HepG2 (cell line): ENCODE measurements around the gene CDNF. TPM values are rescaled to one million over a fixed set of nuclear protein-coding genes. Genes with fewer than 3 reads are reported as not detected.

ENCODE experiments used
- AGO2 ChIP-seq: fragments of 200-400 bp; formaldehyde crosslinking; optimal IDR thresholded peaks from 2 replicates; pipeline ENCODE3; 2017; ENCODE audit warnings: mild to moderate bottlenecking, low read depth, low read length, moderate library complexity
- BRD4 ChIP-seq: sonication (generic); formaldehyde crosslinking; IDR thresholded peaks from 2 replicates; pipeline ENCODE4 v1.4.0; 2020; ENCODE audit warnings: missing genetic modification reagents
- CAMTA2 ChIP-seq: sonication (generic); formaldehyde crosslinking; IDR thresholded peaks from 2 replicates; pipeline ENCODE4 v1.4.0; 2020; ENCODE audit warnings: mild to moderate bottlenecking, missing genetic modification reagents, borderline replicate concordance
- NAIF1 ChIP-seq: sonication (generic); formaldehyde crosslinking; IDR thresholded peaks from 2 replicates; pipeline ENCODE4 v1.5.0; 2020; ENCODE audit warnings: mild to moderate bottlenecking, missing genetic modification reagents, borderline replicate concordance
- TBP ChIP-seq: sonication (generic); formaldehyde crosslinking; IDR thresholded peaks from 2 replicates; pipeline ENCODE4 v1.5.0; 2020; ENCODE audit warnings: missing genetic modification reagents
- TOPORS ChIP-seq: sonication (generic); formaldehyde crosslinking; IDR thresholded peaks from 2 replicates; pipeline ENCODE4 v1.8.0; 2023; ENCODE audit warnings: mild to moderate bottlenecking, missing genetic modification reagents
- YY1 ChIP-seq: IDR thresholded peaks from 2 replicates; pipeline ENCODE4 v1.6.1; 2011; ENCODE audit warnings: low read length, low read depth, moderate library complexity, mild to moderate bottlenecking; ENCODE audit not compliant: insufficient read depth, insufficient replicate concordance
- ZFX ChIP-seq: sonication (generic); formaldehyde crosslinking; IDR thresholded peaks from 2 replicates; pipeline ENCODE4 v1.4.0; 2020; ENCODE audit warnings: mild to moderate bottlenecking, low read depth, missing genetic modification reagents, moderate library complexity
- ZNF224 ChIP-seq: sonication (generic); formaldehyde crosslinking; IDR thresholded peaks from 2 replicates; pipeline ENCODE4 v1.5.0; 2020; ENCODE audit warnings: mild to moderate bottlenecking, missing genetic modification reagents
- ZNF34 ChIP-seq: sonication (generic); formaldehyde crosslinking; IDR thresholded peaks from 2 replicates; pipeline ENCODE4 v1.4.0; 2020; ENCODE audit warnings: mild to moderate bottlenecking, missing genetic modification reagents, borderline replicate concordance
- ZNF7 ChIP-seq: IDR thresholded peaks from 2 replicates; pipeline ENCODE4 v1.6.1; 2016; ENCODE audit warnings: missing biosample characterization, missing genetic modification reagents
- ZNF777 ChIP-seq: sonication (generic); formaldehyde crosslinking; IDR thresholded peaks from 2 replicates; pipeline ENCODE4 v1.4.0; 2020; ENCODE audit warnings: missing genetic modification reagents
- ZNF781 ChIP-seq: sonication (generic); formaldehyde crosslinking; IDR thresholded peaks from 2 replicates; pipeline ENCODE4 v1.5.1; 2020; ENCODE audit warnings: borderline replicate concordance, mild to moderate bottlenecking, missing genetic modification reagents; ENCODE audit errors: not compliant biosample characterization
- ZNF782 ChIP-seq: sonication (generic); formaldehyde crosslinking; IDR thresholded peaks from 2 replicates; pipeline ENCODE4 v1.4.0; 2020; ENCODE audit warnings: missing genetic modification reagents, mild to moderate bottlenecking, borderline replicate concordance
- ZNF788 ChIP-seq: sonication (generic); formaldehyde crosslinking; IDR thresholded peaks from 2 replicates; pipeline ENCODE4 v1.5.0; 2020; ENCODE audit warnings: mild to moderate bottlenecking, missing genetic modification reagents, borderline replicate concordance
- ZSCAN31 ChIP-seq: sonication (generic); formaldehyde crosslinking; IDR thresholded peaks from 2 replicates; pipeline ENCODE4 v1.5.0; 2020; ENCODE audit warnings: low read depth, mild to moderate bottlenecking, missing genetic modification reagents
- polyA plus RNA-seq, 8 experiments: library from polyadenylated mRNA; depleted of rRNA in 3 of 8; stranded (reverse) in 7 of 8; unstranded in 1 of 8; fragments of >200 nt; fragmentation: Illumina TruSeq in 4 of 8; extraction: Trizol in 4 of 8; gene quantifications; 2 replicates each; pipeline versions ENCODE4 v1.2.1 to v1.2.3, GENCODE V29; 2011 to 2016; ENCODE audit warnings: low read depth in 4 of 8, missing spikeins in 1 of 8, mixed read lengths in 1 of 8; ENCODE audit not compliant: insufficient read depth in 1 of 8
- total RNA-seq, 5 experiments: library from RNA; depleted of rRNA; stranded (reverse); fragments of >200 nt; fragmentation: Illumina TruSeq; extraction: Trizol; gene quantifications; 2 replicates each; pipeline ENCODE4 v1.2.3, GENCODE V29; 2016; ENCODE audit warnings: low read depth in 1 of 5
- TF ChIP-seq, protein P1 (sequence below): sonication (generic); formaldehyde crosslinking; IDR thresholded peaks from 2 replicates; pipeline ENCODE4 v1.8.1; 2022; ENCODE audit warnings: low read depth, mild to moderate bottlenecking, missing genetic modification reagents
- TF ChIP-seq, protein P2 (sequence below): sonication (generic); formaldehyde crosslinking; IDR thresholded peaks from 2 replicates; pipeline ENCODE4 v1.9.0; 2021; ENCODE audit warnings: missing genetic modification reagents, borderline replicate concordance
- TF ChIP-seq, protein P3 (sequence below): sonication (generic); formaldehyde crosslinking; conservative IDR thresholded peaks from 2 replicates; pipeline ENCODE4 v1.8.0; 2022; ENCODE audit warnings: mild to moderate bottlenecking, moderate library complexity, missing genetic modification reagents

The CDNF gene
- total and polyA plus RNA-seq, 2 of the 13 experiments (the other 11 are each of a cell fraction or from before 2014, with no cell fraction given) = 0.29 to 0.33 TPM

DNA sequence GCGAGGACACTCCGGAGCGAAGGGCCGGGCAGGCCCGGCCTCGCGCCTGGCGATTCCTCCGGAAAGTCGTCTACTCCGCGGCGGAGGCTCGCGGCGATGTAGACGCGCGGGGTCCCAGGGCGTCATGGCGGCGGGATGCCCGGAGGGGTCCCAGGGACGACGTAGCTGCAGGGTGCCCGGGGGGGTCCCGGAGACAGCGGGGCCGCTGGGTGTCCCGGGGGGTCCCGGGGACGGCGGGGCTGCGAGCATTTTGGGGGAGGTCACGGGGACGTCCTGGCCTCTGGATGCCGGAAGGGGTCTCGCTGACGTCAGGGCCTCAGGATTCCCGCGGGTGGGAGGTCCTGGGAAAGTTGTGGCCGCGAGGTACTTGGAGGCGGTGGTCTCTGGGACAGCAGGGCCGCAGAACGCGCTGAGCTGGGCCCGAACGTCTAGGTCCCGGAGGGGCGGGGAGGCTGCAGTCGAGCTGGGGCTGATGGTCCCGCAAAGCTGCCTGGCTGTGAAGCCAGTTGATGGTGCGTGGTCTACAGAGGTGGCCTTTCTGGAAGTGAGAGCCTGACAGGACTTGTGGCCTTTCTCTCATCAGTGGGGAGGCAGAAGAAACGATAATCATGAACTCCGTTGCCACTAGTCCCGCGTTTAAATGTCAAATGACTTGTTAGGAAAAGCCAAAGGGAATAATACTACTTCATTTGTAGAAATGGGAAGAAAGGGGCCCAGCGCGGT lies 906 bp upstream of the CDNF start (continued):
- no peak for TF ChIP-seq NAIF1 (CRISPR knock-in tag)
- TF ChIP-seq ZSCAN31 (CRISPR knock-in tag) = no peak
- TF ChIP-seq BRD4 (CRISPR knock-in tag) = no peak
- TF ChIP-seq ZFX (CRISPR knock-in tag) = peak; percentile 67
- peak; percentile 24 for TF ChIP-seq AGO2
- 0 out of 2 replicates have a peak, but pooled peaks have one; percentile 58 for TF ChIP-seq TOPORS (CRISPR knock-in tag)
- no peak for TF ChIP-seq TBP
- TF ChIP-seq CAMTA2 (CRISPR knock-in tag) = no peak
- TF ChIP-seq ZNF781 (CRISPR knock-in tag) = no peak
- peak; percentile 53 for TF ChIP-seq YY1
- TF ChIP-seq ZNF788 = no peak
- TF ChIP-seq ZNF7 = no peak
- TF ChIP-seq ZNF777 (CRISPR knock-in tag) = no peak
- TF ChIP-seq ZNF782 (CRISPR knock-in tag) = no peak
- TF ChIP-seq, protein P1, sequence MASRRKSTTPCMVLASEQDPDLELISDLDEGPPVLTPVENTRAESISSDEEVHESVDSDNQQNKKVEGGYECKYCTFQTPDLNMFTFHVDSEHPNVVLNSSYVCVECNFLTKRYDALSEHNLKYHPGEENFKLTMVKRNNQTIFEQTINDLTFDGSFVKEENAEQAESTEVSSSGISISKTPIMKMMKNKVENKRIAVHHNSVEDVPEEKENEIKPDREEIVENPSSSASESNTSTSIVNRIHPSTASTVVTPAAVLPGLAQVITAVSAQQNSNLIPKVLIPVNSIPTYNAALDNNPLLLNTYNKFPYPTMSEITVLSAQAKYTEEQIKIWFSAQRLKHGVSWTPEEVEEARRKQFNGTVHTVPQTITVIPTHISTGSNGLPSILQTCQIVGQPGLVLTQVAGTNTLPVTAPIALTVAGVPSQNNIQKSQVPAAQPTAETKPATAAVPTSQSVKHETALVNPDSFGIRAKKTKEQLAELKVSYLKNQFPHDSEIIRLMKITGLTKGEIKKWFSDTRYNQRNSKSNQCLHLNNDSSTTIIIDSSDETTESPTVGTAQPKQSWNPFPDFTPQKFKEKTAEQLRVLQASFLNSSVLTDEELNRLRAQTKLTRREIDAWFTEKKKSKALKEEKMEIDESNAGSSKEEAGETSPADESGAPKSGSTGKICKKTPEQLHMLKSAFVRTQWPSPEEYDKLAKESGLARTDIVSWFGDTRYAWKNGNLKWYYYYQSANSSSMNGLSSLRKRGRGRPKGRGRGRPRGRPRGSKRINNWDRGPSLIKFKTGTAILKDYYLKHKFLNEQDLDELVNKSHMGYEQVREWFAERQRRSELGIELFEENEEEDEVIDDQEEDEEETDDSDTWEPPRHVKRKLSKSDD (CRISPR knock-in tag) = 0 out of 2 replicates have a peak, but pooled peaks have one; percentile 49
- no peak for TF ChIP-seq ZNF224 (CRISPR knock-in tag)
- TF ChIP-seq, protein P2, sequence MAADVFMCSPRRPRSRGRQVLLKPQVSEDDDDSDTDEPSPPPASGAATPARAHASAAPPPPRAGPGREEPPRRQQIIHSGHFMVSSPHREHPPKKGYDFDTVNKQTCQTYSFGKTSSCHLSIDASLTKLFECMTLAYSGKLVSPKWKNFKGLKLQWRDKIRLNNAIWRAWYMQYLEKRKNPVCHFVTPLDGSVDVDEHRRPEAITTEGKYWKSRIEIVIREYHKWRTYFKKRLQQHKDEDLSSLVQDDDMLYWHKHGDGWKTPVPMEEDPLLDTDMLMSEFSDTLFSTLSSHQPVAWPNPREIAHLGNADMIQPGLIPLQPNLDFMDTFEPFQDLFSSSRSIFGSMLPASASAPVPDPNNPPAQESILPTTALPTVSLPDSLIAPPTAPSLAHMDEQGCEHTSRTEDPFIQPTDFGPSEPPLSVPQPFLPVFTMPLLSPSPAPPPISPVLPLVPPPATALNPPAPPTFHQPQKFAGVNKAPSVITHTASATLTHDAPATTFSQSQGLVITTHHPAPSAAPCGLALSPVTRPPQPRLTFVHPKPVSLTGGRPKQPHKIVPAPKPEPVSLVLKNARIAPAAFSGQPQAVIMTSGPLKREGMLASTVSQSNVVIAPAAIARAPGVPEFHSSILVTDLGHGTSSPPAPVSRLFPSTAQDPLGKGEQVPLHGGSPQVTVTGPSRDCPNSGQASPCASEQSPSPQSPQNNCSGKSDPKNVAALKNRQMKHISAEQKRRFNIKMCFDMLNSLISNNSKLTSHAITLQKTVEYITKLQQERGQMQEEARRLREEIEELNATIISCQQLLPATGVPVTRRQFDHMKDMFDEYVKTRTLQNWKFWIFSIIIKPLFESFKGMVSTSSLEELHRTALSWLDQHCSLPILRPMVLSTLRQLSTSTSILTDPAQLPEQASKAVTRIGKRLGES (CRISPR knock-in tag) = no peak
- TF ChIP-seq ZNF34 (CRISPR knock-in tag) = no peak
- TF ChIP-seq, protein P3, sequence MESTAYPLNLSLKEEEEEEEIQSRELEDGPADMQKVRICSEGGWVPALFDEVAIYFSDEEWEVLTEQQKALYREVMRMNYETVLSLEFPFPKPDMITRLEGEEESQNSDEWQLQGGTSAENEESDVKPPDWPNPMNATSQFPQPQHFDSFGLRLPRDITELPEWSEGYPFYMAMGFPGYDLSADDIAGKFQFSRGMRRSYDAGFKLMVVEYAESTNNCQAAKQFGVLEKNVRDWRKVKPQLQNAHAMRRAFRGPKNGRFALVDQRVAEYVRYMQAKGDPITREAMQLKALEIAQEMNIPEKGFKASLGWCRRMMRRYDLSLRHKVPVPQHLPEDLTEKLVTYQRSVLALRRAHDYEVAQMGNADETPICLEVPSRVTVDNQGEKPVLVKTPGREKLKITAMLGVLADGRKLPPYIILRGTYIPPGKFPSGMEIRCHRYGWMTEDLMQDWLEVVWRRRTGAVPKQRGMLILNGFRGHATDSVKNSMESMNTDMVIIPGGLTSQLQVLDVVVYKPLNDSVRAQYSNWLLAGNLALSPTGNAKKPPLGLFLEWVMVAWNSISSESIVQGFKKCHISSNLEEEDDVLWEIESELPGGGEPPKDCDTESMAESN (CRISPR knock-in tag) = no peak
